ENCODE results near the gene CACNA2D2.

- TF ChIP-seq, protein P1, sequence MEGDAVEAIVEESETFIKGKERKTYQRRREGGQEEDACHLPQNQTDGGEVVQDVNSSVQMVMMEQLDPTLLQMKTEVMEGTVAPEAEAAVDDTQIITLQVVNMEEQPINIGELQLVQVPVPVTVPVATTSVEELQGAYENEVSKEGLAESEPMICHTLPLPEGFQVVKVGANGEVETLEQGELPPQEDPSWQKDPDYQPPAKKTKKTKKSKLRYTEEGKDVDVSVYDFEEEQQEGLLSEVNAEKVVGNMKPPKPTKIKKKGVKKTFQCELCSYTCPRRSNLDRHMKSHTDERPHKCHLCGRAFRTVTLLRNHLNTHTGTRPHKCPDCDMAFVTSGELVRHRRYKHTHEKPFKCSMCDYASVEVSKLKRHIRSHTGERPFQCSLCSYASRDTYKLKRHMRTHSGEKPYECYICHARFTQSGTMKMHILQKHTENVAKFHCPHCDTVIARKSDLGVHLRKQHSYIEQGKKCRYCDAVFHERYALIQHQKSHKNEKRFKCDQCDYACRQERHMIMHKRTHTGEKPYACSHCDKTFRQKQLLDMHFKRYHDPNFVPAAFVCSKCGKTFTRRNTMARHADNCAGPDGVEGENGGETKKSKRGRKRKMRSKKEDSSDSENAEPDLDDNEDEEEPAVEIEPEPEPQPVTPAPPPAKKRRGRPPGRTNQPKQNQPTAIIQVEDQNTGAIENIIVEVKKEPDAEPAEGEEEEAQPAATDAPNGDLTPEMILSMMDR (IDR thresholded peaks at IDR 0.05) = no peak
- TF ChIP-seq POLR2A (IDR thresholded peaks at IDR 0.05) = no peak
Observed at GRCh38 chr3:50521572-50521971, 18.1 kb upstream of the CACNA2D2 start.

All from heart left ventricle (tissue), 13 donors.